Psoas muscle (tissue), 8 donors: ENCODE measurements around the gene CDK5. TPM values are rescaled to one million over a fixed set of nuclear protein-coding genes. Genes with fewer than 3 reads are reported as not detected.

ENCODE experiments used
- ATAC-seq, 4 donors: fragments of 200-7000 bp; cut with Tn5 transposase; one replicate each; pipeline ENCODE4 v1.9.1; 2020; ENCODE audit warnings: moderate library complexity in 3 of 4, mild to moderate bottlenecking in 2 of 4
- DNase-seq, 2 donors: peaks; one replicate each; pipeline ENCODE4 v3.0.0-alpha.2; 2020
- H3K27ac ChIP-seq: fragments of 200-600 bp; one replicate; pipeline ENCODE4 v1.8.0; 2022
- H3K27me3 ChIP-seq, 3 donors: fragments of 200-600 bp in 1 of 3; one replicate each; pipeline versions ENCODE4 v1.6.1 to v1.8.0; 2013 to 2022; ENCODE audit warnings: low read length in 2 of 3, mild to moderate bottlenecking in 2 of 3, moderate library complexity in 1 of 3; ENCODE audit not compliant: insufficient read depth in 3 of 3
- H3K36me3 ChIP-seq, 2 donors: fragments of 200-600 bp in 1 of 2; one replicate each; pipeline versions ENCODE4 v1.6.1 to v1.8.0; 2013 to 2022; ENCODE audit warnings: low read depth in 1 of 2, mild to moderate bottlenecking in 1 of 2, moderate library complexity in 1 of 2; ENCODE audit not compliant: insufficient read depth in 1 of 2
- H3K4me1 ChIP-seq: fragments of 200-600 bp; one replicate; pipeline ENCODE4 v1.8.0; 2022
- H3K4me3 ChIP-seq: fragments of 200-600 bp; one replicate; pipeline ENCODE4 v1.8.0; 2022; ENCODE audit warnings: mild to moderate bottlenecking
- H3K9me3 ChIP-seq: fragments of 200-600 bp; one replicate; pipeline ENCODE4 v1.8.0; 2022
- CTCF ChIP-seq: fragments of 200-600 bp; IDR thresholded peaks from one replicate; pipeline ENCODE4 v1.8.0; 2022; ENCODE audit warnings: antibody characterized with exemption
- WGBS, 3 donors: extraction: QIAGEN DNeasy Blood & Tissue Kit; methylation state at CpG; one replicate each; pipeline versions ENCODE4 v1.1.6 to v1.1.7; 2013; 5-methylcytosine and 5-hydroxymethylcytosine counted together
- intact Hi-C, 2 donors: fragments of 100-400 bp; cut with DNase I; formaldehyde crosslinking; loops; one replicate each; pipeline versions ENCODE4 v1.11.0 to v1.14.2; 2022
- polyA plus RNA-seq, 3 donors: library from polyadenylated mRNA; stranded (reverse); fragments of 200-250 nt; gene quantifications; one replicate each; pipeline ENCODE4 v1.2.3, GENCODE V29; 2013
- total RNA-seq, 4 donors: library from RNA; stranded (reverse); fragmentation: NEBNext Ultra II Directional in 2 of 4; extraction: Animal tissue kit (Norgen Biotek cat#: 25700) in 2 of 4; gene quantifications; one replicate each; pipeline versions ENCODE4 v1.2.1 to v1.2.4, GENCODE V29; 2021 to 2023
- donor health status: healthy with polysubstance abuse.
- donor health status: DM: no; HTN: no; CAD: no; lungs with moderate emphysema.
- donor health status: Bipolar disorder and iron deficiency.
- donor health status: healthy.
- donor health status: DM: yes; HTN: yes; CAD: no.
- donor health status: DM: no; HTN: no; CAD: no.
- donor health status: DM: no; HTN: no; CAD: no.
- donor health status: DM: yes; HTN: yes; CAD: no.

CDK5 gene
- total and polyA plus RNA-seq, 7 donors: 3.8 to 15.2 (median 5.8) TPM

GRCh38 chr7:151053751-151054150, 3.9 kb downstream of the CDK5 start:
- Histone ChIP-seq H3K27me3 (peaks cover 0 to 2% (median 0%) of the 10 kb centered on the region in 3 donors), H3K9me3 (no peaks in the 10 kb centered on the region), H3K4me3 (no peak overlapping the region), H3K4me1 (peaks cover 13% of the 10 kb centered on the region), H3K36me3 (no peaks in the 10 kb centered on the region), H3K27ac (no peak overlapping the region)
- intact Hi-C loops: no loop called here
- DNase-seq (no peak), ATAC-seq (no peak)
- no peak for TF ChIP-seq CTCF
- WGBS, 3 donors: 89 to 94% (median 91%) methylated on average over 8 of the region's 8 CpGs

GRCh38 chr7:151053096-151053495, 4.6 kb downstream of the CDK5 start:
- no peaks in the 10 kb centered on the region for H3K36me3 ChIP-seq
- H3K27ac ChIP-seq: no peak overlapping the region
- ATAC-seq (no peak), DNase-seq (no peak)
- TF ChIP-seq CTCF: no peak
- intact Hi-C loops: no loop called here
- WGBS, 3 donors: 71 to 80% (median 78%) methylated on average over 4 of the region's 4 CpGs
- peaks cover 9% of the 10 kb centered on the region for H3K4me1 ChIP-seq
- no peak overlapping the region for H3K4me3 ChIP-seq
- H3K27me3 ChIP-seq: peaks cover 0 to 2% (median 0%) of the 10 kb centered on the region in 3 donors
- H3K9me3 ChIP-seq: no peaks in the 10 kb centered on the region

- no peak for TF ChIP-seq CTCF
- ATAC-seq: peak; percentile 63 to 74 (median 72)
- no peaks in the 10 kb centered on the region for H3K9me3 ChIP-seq
- H3K27me3 ChIP-seq: peaks cover 0 to 2% (median 0%) of the 10 kb centered on the region in 3 donors
- DNase-seq: peak; percentile 60 to 82
- peaks cover 0 to 6% of the 10 kb centered on the region in 2 donors for H3K36me3 ChIP-seq
- WGBS, 3 donors: 1 to 4% (median 3%) methylated on average over 45 to 50 of the region's 50 CpGs
- intact Hi-C loops: no loop called here
- no peak overlapping the region for H3K27ac ChIP-seq
- H3K4me3 ChIP-seq: peak overlapping the region; percentile 22
- no peaks in the 10 kb centered on the region for H3K4me1 ChIP-seq
These were observed 6.6 kb downstream of the CDK5 start for GRCh38 chr7:151051108-151051507.

GRCh38 chr7:151048911-151049463, 8.7 kb downstream of the CDK5 start:
- DNase-seq: no peak
- Histone ChIP-seq H3K9me3 (no peaks in the 10 kb centered on the region), H3K36me3 (peaks cover 0 to 23% of the 10 kb centered on the region in 2 donors), H3K27ac (no peak overlapping the region), H3K4me1 (no peaks in the 10 kb centered on the region), H3K27me3 (peaks cover 0 to 2% (median 0%) of the 10 kb centered on the region in 3 donors), H3K4me3 (no peak overlapping the region)
- ATAC-seq: no peak
- intact Hi-C loops: no loop called here
- 83 to 87% (median 86%) methylated on average over 33 to 38 of the region's 38 CpGs for WGBS, 3 donors
- no peak for TF ChIP-seq CTCF
